SU-DHL-6 (cell line): ENCODE results near the gene KLHDC7B.

Source experiments
- EZH2phosphoT487 ChIP-seq: fragments of 200-600 bp; sonication (generic), shearing (Covaris generic); conservative IDR thresholded peaks from 2 replicates; pipeline ENCODE4 v1.6.1; 2018; ENCODE audit warnings: mild to moderate bottlenecking, antibody characterized with exemption, low read length, moderate library complexity, mixed read lengths
- TF ChIP-seq, protein P1 (sequence below): fragments of 200-600 bp; sonication (generic); IDR thresholded peaks from one replicate; pipeline ENCODE4 v1.5.1; 2017; ENCODE audit warnings: antibody characterized with exemption, mild to moderate bottlenecking, low read length, moderate library complexity; ENCODE audit not compliant: insufficient read depth, poor library complexity, severe bottlenecking

- no peak for TF ChIP-seq EZH2phosphoT487
- TF ChIP-seq, protein P1, sequence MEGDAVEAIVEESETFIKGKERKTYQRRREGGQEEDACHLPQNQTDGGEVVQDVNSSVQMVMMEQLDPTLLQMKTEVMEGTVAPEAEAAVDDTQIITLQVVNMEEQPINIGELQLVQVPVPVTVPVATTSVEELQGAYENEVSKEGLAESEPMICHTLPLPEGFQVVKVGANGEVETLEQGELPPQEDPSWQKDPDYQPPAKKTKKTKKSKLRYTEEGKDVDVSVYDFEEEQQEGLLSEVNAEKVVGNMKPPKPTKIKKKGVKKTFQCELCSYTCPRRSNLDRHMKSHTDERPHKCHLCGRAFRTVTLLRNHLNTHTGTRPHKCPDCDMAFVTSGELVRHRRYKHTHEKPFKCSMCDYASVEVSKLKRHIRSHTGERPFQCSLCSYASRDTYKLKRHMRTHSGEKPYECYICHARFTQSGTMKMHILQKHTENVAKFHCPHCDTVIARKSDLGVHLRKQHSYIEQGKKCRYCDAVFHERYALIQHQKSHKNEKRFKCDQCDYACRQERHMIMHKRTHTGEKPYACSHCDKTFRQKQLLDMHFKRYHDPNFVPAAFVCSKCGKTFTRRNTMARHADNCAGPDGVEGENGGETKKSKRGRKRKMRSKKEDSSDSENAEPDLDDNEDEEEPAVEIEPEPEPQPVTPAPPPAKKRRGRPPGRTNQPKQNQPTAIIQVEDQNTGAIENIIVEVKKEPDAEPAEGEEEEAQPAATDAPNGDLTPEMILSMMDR: no peak
These were observed 18.6 kb upstream of the KLHDC7B start for GRCh38 chr22:50526834-50527801.
